A673 (cell line): ENCODE measurements around the gene CELF3.

Source experiments
- EZH2 ChIP-seq: fragments of 200-600 bp; sonication (generic); IDR thresholded peaks from 2 replicates; pipeline ENCODE4 v1.6.1; 2017; ENCODE audit warnings: borderline replicate concordance, low read depth, mild to moderate bottlenecking, mixed read lengths, antibody characterized with exemption, low read length; ENCODE audit not compliant: poor library complexity, severe bottlenecking
- TF ChIP-seq, protein P1 (sequence below): fragments of 300-800, 200-600 bp; sonication (generic); conservative IDR thresholded peaks from 2 replicates; pipeline ENCODE4 v1.5.1; 2017; ENCODE audit warnings: low read depth, mild to moderate bottlenecking, antibody characterized with exemption, low read length, moderate library complexity, mixed read lengths

DNA sequence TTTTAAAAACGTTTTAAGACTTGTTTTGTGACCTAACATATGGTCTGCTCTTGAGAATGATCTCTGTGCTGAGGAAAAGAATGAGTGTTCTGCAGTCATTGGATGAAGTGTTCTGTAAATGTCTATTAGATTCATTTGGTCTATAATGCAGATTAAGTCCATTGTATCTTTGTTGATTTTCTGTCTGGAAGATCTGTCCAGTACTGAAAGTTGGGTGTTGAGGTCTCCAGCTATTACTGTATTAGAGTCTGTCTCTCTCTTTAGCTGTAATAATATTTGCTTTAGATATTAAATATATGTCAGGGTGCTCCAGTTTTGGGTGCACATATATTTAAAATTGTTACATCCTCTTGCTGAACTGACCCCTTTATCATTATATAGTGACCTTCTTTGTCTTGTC is 43.2 kb downstream of the CELF3 start:
- TF ChIP-seq, protein P1, sequence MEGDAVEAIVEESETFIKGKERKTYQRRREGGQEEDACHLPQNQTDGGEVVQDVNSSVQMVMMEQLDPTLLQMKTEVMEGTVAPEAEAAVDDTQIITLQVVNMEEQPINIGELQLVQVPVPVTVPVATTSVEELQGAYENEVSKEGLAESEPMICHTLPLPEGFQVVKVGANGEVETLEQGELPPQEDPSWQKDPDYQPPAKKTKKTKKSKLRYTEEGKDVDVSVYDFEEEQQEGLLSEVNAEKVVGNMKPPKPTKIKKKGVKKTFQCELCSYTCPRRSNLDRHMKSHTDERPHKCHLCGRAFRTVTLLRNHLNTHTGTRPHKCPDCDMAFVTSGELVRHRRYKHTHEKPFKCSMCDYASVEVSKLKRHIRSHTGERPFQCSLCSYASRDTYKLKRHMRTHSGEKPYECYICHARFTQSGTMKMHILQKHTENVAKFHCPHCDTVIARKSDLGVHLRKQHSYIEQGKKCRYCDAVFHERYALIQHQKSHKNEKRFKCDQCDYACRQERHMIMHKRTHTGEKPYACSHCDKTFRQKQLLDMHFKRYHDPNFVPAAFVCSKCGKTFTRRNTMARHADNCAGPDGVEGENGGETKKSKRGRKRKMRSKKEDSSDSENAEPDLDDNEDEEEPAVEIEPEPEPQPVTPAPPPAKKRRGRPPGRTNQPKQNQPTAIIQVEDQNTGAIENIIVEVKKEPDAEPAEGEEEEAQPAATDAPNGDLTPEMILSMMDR, result no peak
- no peak for TF ChIP-seq EZH2
